ENCODE results near the gene PNPLA6. TPM values are rescaled to one million over a fixed set of nuclear protein-coding genes. Genes with fewer than 3 reads are reported as not detected.

Gene PNPLA6
- total RNA-seq, 4 donors from 2014 or later, result 32.4 to 75.4 (median 53.3) TPM

GRCh38 chr19:7522072-7522922 is 13.2 kb upstream of the PNPLA6 start, which contains the start of gene MCOLN1:
Gene MCOLN1 (plus strand): TSS chr19:7522624. CDS start chr19:7522751, 127 bp downstream.
- TF ChIP-seq CTCF (IDR thresholded peaks at IDR 0.05; ENCODE audit: low read depth), result no peak

- TF ChIP-seq CTCF (IDR thresholded peaks at IDR 0.05; ENCODE audit: low read depth), result no peak
Observed at GRCh38 chr19:7522923-7523667, 12.4 kb upstream of the PNPLA6 start.

- TF ChIP-seq CTCF (IDR thresholded peaks at IDR 0.05; ENCODE audit: low read depth), result no peak
Observed at GRCh38 chr19:7524523-7524922, 11.0 kb upstream of the PNPLA6 start.

GRCh38 chr19:7524992-7525739 is 10.4 kb upstream of the PNPLA6 start:
- no peak for TF ChIP-seq CTCF (IDR thresholded peaks at IDR 0.05; ENCODE audit: low read depth)

- TF ChIP-seq CTCF (IDR thresholded peaks at IDR 0.05; ENCODE audit: low read depth), result no peak
Observed at GRCh38 chr19:7526059-7526929, 9.2 kb upstream of the PNPLA6 start.

- no peak for TF ChIP-seq CTCF (IDR thresholded peaks at IDR 0.05; ENCODE audit: low read depth)
Observed at GRCh38 chr19:7527516-7528191, 7.9 kb upstream of the PNPLA6 start.
